Lung (tissue), 12 donors: Measurements from ENCODE around the gene SNTG2. TPM values are rescaled to one million over a fixed set of nuclear protein-coding genes. Genes with fewer than 3 reads are reported as not detected.

Experiments
- ATAC-seq: fragments of 200-7000 bp; cut with Tn5 transposase; one replicate; pipeline ENCODE4 v1.9.1; 2020; ENCODE audit warnings: moderate number of reproducible peaks; ENCODE audit not compliant: insufficient read depth, low FRiP score
- DNase-seq, 3 donors: peaks; one replicate each; pipeline ENCODE4 v3.0.0-alpha.2; 2013 to 2017
- H3K27ac ChIP-seq, 2 donors: one replicate each; pipeline ENCODE4 v1.5.1; 2013; ENCODE audit warnings: mild to moderate bottlenecking in 2 of 2, moderate library complexity in 2 of 2, control low read depth in 1 of 2, inconsistent platforms in 1 of 2, low read depth in 1 of 2, low read length in 1 of 2
- H3K27me3 ChIP-seq, 3 donors: one replicate each; pipeline ENCODE4 v1.5.1; 2013; ENCODE audit warnings: low read length in 2 of 3; ENCODE audit not compliant: control insufficient read depth in 3 of 3, insufficient read depth in 3 of 3
- H3K36me3 ChIP-seq, 4 donors: one replicate each; pipeline ENCODE4 v1.5.1; 2013; ENCODE audit warnings: low read length in 4 of 4, mild to moderate bottlenecking in 1 of 4, moderate library complexity in 1 of 4; ENCODE audit not compliant: control insufficient read depth in 4 of 4, insufficient read depth in 4 of 4
- H3K4me1 ChIP-seq, 5 donors: one replicate each; pipeline ENCODE4 v1.5.1; 2013; ENCODE audit warnings: low read length in 5 of 5, mild to moderate bottlenecking in 2 of 5, moderate library complexity in 1 of 5; ENCODE audit not compliant: control insufficient read depth in 5 of 5, insufficient read depth in 5 of 5
- H3K4me3 ChIP-seq: one replicate; pipeline ENCODE4 v1.5.1; 2013; ENCODE audit warnings: mild to moderate bottlenecking, control low read depth, moderate library complexity
- H3K9ac ChIP-seq, 2 donors: one replicate each; pipeline ENCODE4 v1.5.1; 2013; ENCODE audit warnings: low read length in 2 of 2, control low read depth in 1 of 2; ENCODE audit not compliant: insufficient read depth in 1 of 2
- H3K9me3 ChIP-seq, 4 donors: one replicate each; pipeline ENCODE4 v1.5.1; 2013; ENCODE audit warnings: low read length in 3 of 4, mild to moderate bottlenecking in 1 of 4, moderate library complexity in 1 of 4; ENCODE audit not compliant: control insufficient read depth in 4 of 4, insufficient read depth in 3 of 4
- CTCF ChIP-seq: IDR thresholded peaks from 2 replicates; pipeline ENCODE4 v1.5.1; 2012; ENCODE audit warnings: mild to moderate bottlenecking; ENCODE audit errors: control extremely low read depth, extremely low read depth
- WGBS, 2 donors: extraction: QIAGEN DNeasy Blood & Tissue Kit; methylation state at CpG; one replicate each; pipeline ENCODE4 v1.1.7; 2013; 5-methylcytosine and 5-hydroxymethylcytosine counted together
- polyA plus RNA-seq, 2 donors: library from polyadenylated mRNA; stranded (reverse); fragments of 200-250 nt; gene quantifications; one replicate each; pipeline ENCODE4 v1.2.1, GENCODE V29; 2013
- total RNA-seq, 2 donors: library from RNA; depleted of rRNA in 1 of 2; stranded (reverse); fragments of >200 nt in 1 of 2; gene quantifications; one replicate each; pipeline ENCODE4 v1.2.1, GENCODE V29; 2014 to 2021
- donor health status: control.
- donor health status: control.
- donor health status: Bipolar disorder and iron deficiency.
- donor health status: healthy.
- donor health status: DM: yes; HTN: yes; CAD: no.

The SNTG2 gene
- total and polyA plus RNA-seq, 4 donors, result 0.31 to 1.8 (median 1.2) TPM

DNA sequence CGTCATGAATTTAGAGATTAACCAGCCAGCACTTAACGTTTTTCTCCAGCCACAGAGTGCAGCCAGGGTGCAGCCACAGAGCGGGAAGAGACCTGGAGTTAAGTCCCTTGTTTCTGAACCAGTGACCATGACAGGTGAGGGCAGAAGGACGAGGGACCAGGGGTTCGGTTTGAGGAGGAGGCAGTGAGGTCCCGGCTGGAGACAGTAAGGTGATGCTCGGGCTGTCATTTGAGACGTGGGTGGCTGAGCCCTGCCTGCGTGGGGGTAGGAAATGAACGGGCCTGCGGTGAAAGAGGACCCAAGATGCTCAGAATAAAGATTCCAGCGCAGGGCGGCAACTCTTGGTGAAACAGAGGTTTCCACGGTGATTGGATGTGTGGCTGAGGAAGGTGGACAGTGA, 205.9 kb downstream of the SNTG2 start:
- Histone ChIP-seq H3K4me1 (peaks cover 0 to 8% (median 0%) of the 10 kb centered on the region in 5 donors), H3K36me3 (no peaks in the 10 kb centered on the region), H3K9me3 (peaks cover 0 to 5% (median 0%) of the 10 kb centered on the region in 4 donors), H3K27ac (no peak overlapping the region), H3K9ac (no peak overlapping the region), H3K4me3 (no peak overlapping the region), H3K27me3 (peaks cover 0 to 6% (median 0%) of the 10 kb centered on the region in 3 donors)
- TF ChIP-seq CTCF, result no peak
- DNase-seq, result no peak
- WGBS, 2 donors, result 73 to 77% methylated on average over 14 of the region's 14 CpGs
- ATAC-seq, result no peak

DNA sequence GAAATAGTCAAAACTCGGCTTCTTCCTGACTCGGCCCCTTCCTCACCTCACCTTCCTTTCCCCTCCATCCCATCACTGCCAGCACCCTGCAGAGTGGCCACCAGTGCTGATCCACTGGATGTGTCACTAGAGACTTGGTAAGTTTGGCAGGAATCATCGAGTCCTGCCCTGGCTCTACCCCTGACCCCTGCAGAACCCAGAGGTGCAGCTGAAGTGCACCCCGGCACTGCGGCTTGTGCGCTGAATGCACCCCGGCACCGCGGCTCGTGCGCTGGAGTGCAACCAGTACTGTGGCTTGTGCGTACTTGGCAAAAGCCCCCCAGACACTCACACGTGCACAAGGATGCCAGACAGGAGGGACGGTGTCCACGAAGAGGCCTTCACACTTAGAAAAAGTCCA, 206.5 kb downstream of the SNTG2 start:
- TF ChIP-seq CTCF, result no peak
- no peak overlapping the region for H3K4me3 ChIP-seq
- no peaks in the 10 kb centered on the region for H3K36me3 ChIP-seq
- no peak overlapping the region for H3K27ac ChIP-seq
- H3K9me3 ChIP-seq, result peaks cover 0 to 5% (median 0%) of the 10 kb centered on the region in 4 donors
- no peak overlapping the region for H3K9ac ChIP-seq
- DNase-seq (no peak), ATAC-seq (no peak)
- peaks cover 0 to 4% (median 0%) of the 10 kb centered on the region in 3 donors for H3K27me3 ChIP-seq
- 87 to 88% methylated on average over 15 of the region's 15 CpGs for WGBS, 2 donors
- peaks cover 0 to 8% (median 0%) of the 10 kb centered on the region in 5 donors for H3K4me1 ChIP-seq

- no peak for TF ChIP-seq CTCF
- peaks cover 0 to 10% (median 0%) of the 10 kb centered on the region in 4 donors for H3K9me3 ChIP-seq
- no peaks in the 10 kb centered on the region for H3K27me3 ChIP-seq
- H3K4me1 ChIP-seq, result peaks cover 0 to 2% (median 0%) of the 10 kb centered on the region in 5 donors
- DNase-seq, result no peak
- no peaks in the 10 kb centered on the region for H3K36me3 ChIP-seq
- no peak overlapping the region for H3K4me3 ChIP-seq
- no peak overlapping the region for H3K9ac ChIP-seq
- 78 to 85% methylated on average over 9 of the region's 9 CpGs for WGBS, 2 donors
- ATAC-seq, result peak; percentile 14
- H3K27ac ChIP-seq, result no peak overlapping the region
Measured at GRCh38 chr2:1159013-1159412, 208.4 kb downstream of the SNTG2 start.

GRCh38 chr2:1162246-1162645, 211.6 kb downstream of the SNTG2 start:
- Histone ChIP-seq H3K27me3 (no peaks in the 10 kb centered on the region), H3K36me3 (no peaks in the 10 kb centered on the region), H3K9ac (no peak overlapping the region), H3K4me1 (peaks cover 0 to 6% (median 0%) of the 10 kb centered on the region in 5 donors), H3K9me3 (peaks cover 0 to 7% (median 0%) of the 10 kb centered on the region in 4 donors), H3K4me3 (no peak overlapping the region), H3K27ac (peak overlapping the region in 1 of 2 donors; percentile 27)
- no peak for ATAC-seq
- WGBS, 2 donors, result 93 to 94% methylated on average over 8 of the region's 8 CpGs
- no peak for TF ChIP-seq CTCF
- DNase-seq, result no peak
